Mucosa of stomach (tissue), 1 donor: Measurements from ENCODE around the gene TBC1D1.

Experiments
- H3K27me3 ChIP-seq: one replicate; pipeline ENCODE4 v1.7.0; 2013; ENCODE audit warnings: mild to moderate bottlenecking, low read length; ENCODE audit not compliant: control insufficient read depth, insufficient read depth
- H3K36me3 ChIP-seq: one replicate; pipeline ENCODE4 v1.7.0; 2013; ENCODE audit warnings: low read length; ENCODE audit not compliant: control insufficient read depth, insufficient read depth
- H3K4me1 ChIP-seq: one replicate; pipeline ENCODE4 v1.7.0; 2013; ENCODE audit warnings: mild to moderate bottlenecking, low read length; ENCODE audit not compliant: control insufficient read depth, insufficient read depth
- H3K4me3 ChIP-seq: one replicate; pipeline ENCODE4 v1.7.0; 2013; ENCODE audit warnings: low read length
- H3K9ac ChIP-seq: one replicate; pipeline ENCODE4 v1.7.0; 2013; ENCODE audit warnings: mild to moderate bottlenecking, low read length, moderate library complexity
- H3K9me3 ChIP-seq: one replicate; pipeline ENCODE4 v1.7.0; 2013; ENCODE audit warnings: mild to moderate bottlenecking, low read length, moderate library complexity; ENCODE audit not compliant: control insufficient read depth
- donor health status: Pancreatic carcinoma.

Gene TBC1D1

GRCh38 chr4:38076153-38076669 is 185.3 kb downstream of the TBC1D1 start:
- no peak overlapping the region for H3K9ac ChIP-seq
- H3K27me3 ChIP-seq = no peaks in the 10 kb centered on the region
- no peaks in the 10 kb centered on the region for H3K36me3 ChIP-seq
- H3K9me3 ChIP-seq = no peaks in the 10 kb centered on the region
- H3K4me3 ChIP-seq = no peak overlapping the region
- H3K4me1 ChIP-seq = peaks cover 27% of the 10 kb centered on the region

- Histone ChIP-seq H3K9ac (peak overlapping the region; percentile 56), H3K27me3 (no peaks in the 10 kb centered on the region), H3K9me3 (no peaks in the 10 kb centered on the region), H3K4me3 (no peak overlapping the region), H3K4me1 (peaks cover 28% of the 10 kb centered on the region), H3K36me3 (no peaks in the 10 kb centered on the region)
These were observed 187.1 kb downstream of the TBC1D1 start for GRCh38 chr4:38077791-38078489.

- H3K9ac ChIP-seq = peak overlapping the region; percentile 56
- H3K4me3 ChIP-seq = no peak overlapping the region
These were observed 187.9 kb downstream of the TBC1D1 start for GRCh38 chr4:38078590-38079421.

GRCh38 chr4:38080061-38080974 is 189.4 kb downstream of the TBC1D1 start:
- no peak overlapping the region for H3K4me3 ChIP-seq
- H3K36me3 ChIP-seq = no peaks in the 10 kb centered on the region
- no peak overlapping the region for H3K9ac ChIP-seq
- peaks cover 29% of the 10 kb centered on the region for H3K4me1 ChIP-seq
- H3K9me3 ChIP-seq = no peaks in the 10 kb centered on the region
- no peaks in the 10 kb centered on the region for H3K27me3 ChIP-seq

More at GRCh38 chr4:38078590-38079421, 187.9 kb downstream of the TBC1D1 start:
- peaks cover 30% of the 10 kb centered on the region for H3K4me1 ChIP-seq
- no peaks in the 10 kb centered on the region for H3K36me3 ChIP-seq
- no peaks in the 10 kb centered on the region for H3K9me3 ChIP-seq
- H3K27me3 ChIP-seq = no peaks in the 10 kb centered on the region

- H3K4me3 ChIP-seq = no peak overlapping the region
- H3K36me3 ChIP-seq = no peaks in the 10 kb centered on the region
- H3K9ac ChIP-seq = no peak overlapping the region
- no peaks in the 10 kb centered on the region for H3K9me3 ChIP-seq
- no peaks in the 10 kb centered on the region for H3K27me3 ChIP-seq
- peaks cover 25% of the 10 kb centered on the region for H3K4me1 ChIP-seq
These were observed 191.1 kb downstream of the TBC1D1 start for GRCh38 chr4:38082021-38082420.

- H3K9me3 ChIP-seq = no peaks in the 10 kb centered on the region
- no peak overlapping the region for H3K9ac ChIP-seq
- no peak overlapping the region for H3K4me3 ChIP-seq
- no peaks in the 10 kb centered on the region for H3K36me3 ChIP-seq
- no peaks in the 10 kb centered on the region for H3K27me3 ChIP-seq
- peaks cover 25% of the 10 kb centered on the region for H3K4me1 ChIP-seq
These were observed 191.8 kb downstream of the TBC1D1 start for GRCh38 chr4:38082424-38083385.

GRCh38 chr4:38084877-38085711 is 194.2 kb downstream of the TBC1D1 start:
- Histone ChIP-seq H3K9me3 (no peaks in the 10 kb centered on the region), H3K27me3 (no peaks in the 10 kb centered on the region), H3K4me1 (peaks cover 21% of the 10 kb centered on the region), H3K4me3 (no peak overlapping the region), H3K36me3 (no peaks in the 10 kb centered on the region), H3K9ac (no peak overlapping the region)

- no peaks in the 10 kb centered on the region for H3K9me3 ChIP-seq
- H3K4me1 ChIP-seq = peaks cover 21% of the 10 kb centered on the region
- no peak overlapping the region for H3K9ac ChIP-seq
- H3K4me3 ChIP-seq = no peak overlapping the region
- H3K36me3 ChIP-seq = no peaks in the 10 kb centered on the region
- H3K27me3 ChIP-seq = no peaks in the 10 kb centered on the region
These were observed 194.9 kb downstream of the TBC1D1 start for GRCh38 chr4:38085751-38086150.

- peaks cover 21% of the 10 kb centered on the region for H3K4me1 ChIP-seq
- no peak overlapping the region for H3K9ac ChIP-seq
- H3K27me3 ChIP-seq = no peaks in the 10 kb centered on the region
- no peaks in the 10 kb centered on the region for H3K36me3 ChIP-seq
- H3K4me3 ChIP-seq = no peak overlapping the region
- H3K9me3 ChIP-seq = no peaks in the 10 kb centered on the region
These were observed 195.4 kb downstream of the TBC1D1 start for GRCh38 chr4:38086151-38086848.

- peaks cover 21% of the 10 kb centered on the region for H3K4me1 ChIP-seq
These were observed 196.0 kb downstream of the TBC1D1 start for GRCh38 chr4:38086849-38087226.

More at GRCh38 chr4:38086849-38087226, 196.0 kb downstream of the TBC1D1 start:
- no peak overlapping the region for H3K9ac ChIP-seq
- no peaks in the 10 kb centered on the region for H3K36me3 ChIP-seq
- H3K27me3 ChIP-seq = no peaks in the 10 kb centered on the region
- no peak overlapping the region for H3K4me3 ChIP-seq
- H3K9me3 ChIP-seq = no peaks in the 10 kb centered on the region
